ENCODE measurements around the gene OR2AK2. TPM values are rescaled to one million over a fixed set of nuclear protein-coding genes. Genes with fewer than 3 reads are reported as not detected.

OR2AK2 gene
- total and polyA plus RNA-seq, 3 donors from 2014 or later = 0.38 to 2.2 (median 0.74) TPM

DNA sequence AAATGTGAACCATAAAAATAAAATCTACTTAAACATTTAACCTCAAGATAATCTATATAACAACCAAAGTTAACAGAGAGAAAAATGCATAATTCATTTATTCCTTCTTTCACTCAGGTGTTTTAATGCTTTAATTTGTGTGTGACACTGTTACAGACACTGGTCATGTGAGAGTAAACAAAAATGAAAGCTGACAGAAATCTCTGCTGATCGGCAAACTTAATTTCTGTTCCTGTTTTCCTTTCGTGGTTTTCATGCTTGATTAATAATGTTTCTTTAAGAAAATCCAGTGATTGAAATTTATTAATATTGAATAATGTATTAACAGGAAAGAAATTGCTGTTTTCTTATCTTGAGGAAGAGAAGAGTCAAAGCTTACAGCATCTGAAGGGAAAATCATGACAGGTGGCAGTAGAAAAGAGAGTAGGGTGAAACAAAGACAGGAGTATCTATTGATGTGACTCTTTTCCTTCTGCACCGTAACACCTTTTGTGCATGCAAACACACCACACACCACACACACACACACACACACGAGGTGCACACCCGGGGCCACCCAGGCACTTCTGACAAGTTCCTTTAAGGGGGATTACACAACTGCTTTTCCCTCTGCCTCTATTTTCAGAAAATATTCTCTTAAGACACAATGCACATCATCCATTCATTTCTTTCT, 1.6 kb downstream of the OR2AK2 start:
- 75 to 86% methylated on average over 5 of the region's 5 CpGs for WGBS, 2 donors
- H3K4me1 ChIP-seq = no peaks in the 10 kb centered on the region
- no peak for DNase-seq
- no peaks in the 10 kb centered on the region for H3K9me3 ChIP-seq
- intact Hi-C loops (cut with DNase I; ENCODE audit: low total_unique reads) = no loop called here
- no peaks in the 10 kb centered on the region for H3K27me3 ChIP-seq
- no peak overlapping the region for H3K4me3 ChIP-seq
- H3K27ac ChIP-seq = no peak overlapping the region
- H3K36me3 ChIP-seq (ENCODE audit: low read depth, missing control alignments) = no peaks in the 10 kb centered on the region
- TF ChIP-seq CTCF (IDR thresholded peaks at IDR 0.05) (no peak), POLR2A (IDR thresholded peaks at IDR 0.05) (no peak)

DNA sequence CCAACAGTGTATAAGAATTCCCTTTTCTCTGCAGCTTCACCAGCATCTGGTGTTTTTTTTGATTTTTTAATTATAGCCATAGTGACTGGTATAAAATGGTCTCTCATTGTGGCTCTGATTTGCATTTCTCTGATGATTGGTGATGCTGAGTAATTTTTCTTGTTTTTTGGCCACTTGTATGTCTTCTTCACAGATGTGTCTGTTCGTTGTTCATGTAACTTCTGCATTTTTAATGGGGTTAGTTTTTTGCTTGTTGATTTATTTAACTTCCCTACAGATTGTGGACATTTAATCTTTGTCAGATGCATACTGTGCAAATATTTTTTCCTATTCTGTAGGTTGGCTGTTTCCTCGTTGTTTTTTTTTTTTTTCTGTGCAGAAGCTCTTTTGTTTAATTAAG, 28.0 kb downstream of the OR2AK2 start:
- intact Hi-C loops (cut with DNase I; ENCODE audit: low total_unique reads) = no loop called here
- WGBS, 2 donors = 66 to 68% methylated on average over 2 of the region's 2 CpGs

GRCh38 chr1:247998811-247999210, 33.8 kb downstream of the OR2AK2 start:
- Histone ChIP-seq H3K36me3 (ENCODE audit: low read depth, missing control alignments) (no peaks in the 10 kb centered on the region), H3K27ac (no peak overlapping the region), H3K27me3 (no peaks in the 10 kb centered on the region), H3K9me3 (no peaks in the 10 kb centered on the region), H3K4me1 (no peaks in the 10 kb centered on the region), H3K4me3 (no peak overlapping the region)
- 56 to 64% methylated on average over 2 of the region's 2 CpGs for WGBS, 2 donors
- no peak for DNase-seq
- TF ChIP-seq POLR2A (IDR thresholded peaks at IDR 0.05) (no peak), CTCF (IDR thresholded peaks at IDR 0.05) (no peak)
- intact Hi-C loops (cut with DNase I; ENCODE audit: low total_unique reads) = no loop called here

More for the DNA sequence above, 28.0 kb downstream of the OR2AK2 start:
- H3K9me3 ChIP-seq = no peaks in the 10 kb centered on the region
- no peaks in the 10 kb centered on the region for H3K4me1 ChIP-seq
- TF ChIP-seq POLR2A (IDR thresholded peaks at IDR 0.05) (no peak), CTCF (IDR thresholded peaks at IDR 0.05) (no peak)
- no peaks in the 10 kb centered on the region for H3K27me3 ChIP-seq
- no peaks in the 10 kb centered on the region for H3K36me3 ChIP-seq (ENCODE audit: low read depth, missing control alignments)
- no peak overlapping the region for H3K27ac ChIP-seq
- H3K4me3 ChIP-seq = no peak overlapping the region
- DNase-seq = no peak

DNA sequence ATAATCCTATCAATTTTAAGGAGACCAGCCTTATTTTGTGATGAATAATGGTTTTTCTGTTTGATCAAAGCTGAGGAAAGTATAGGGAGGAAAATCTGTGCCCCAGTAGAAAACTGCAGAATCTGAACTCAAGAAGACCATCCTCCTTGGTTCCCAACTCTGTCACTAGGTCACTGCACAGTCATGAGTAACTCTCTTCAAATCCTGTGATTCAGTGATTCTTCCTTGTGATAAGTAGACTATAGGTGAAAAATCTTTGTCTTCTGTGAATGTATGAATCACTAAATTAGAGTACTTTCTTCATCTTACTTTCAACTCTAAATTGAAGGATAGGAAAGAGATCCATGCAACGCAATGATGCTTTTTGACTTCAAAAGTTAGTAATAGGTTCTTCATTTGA, 35.1 kb downstream of the OR2AK2 start:
- TF ChIP-seq CTCF (IDR thresholded peaks at IDR 0.05) (no peak), POLR2A (IDR thresholded peaks at IDR 0.05) (no peak)
- intact Hi-C loops (cut with DNase I; ENCODE audit: low total_unique reads) = no loop called here
- H3K27me3 ChIP-seq = no peaks in the 10 kb centered on the region
- WGBS, 2 donors = 87 to 90% methylated on average over 1 of the region's 1 CpG
- H3K4me3 ChIP-seq = no peak overlapping the region
- no peak overlapping the region for H3K27ac ChIP-seq
- no peaks in the 10 kb centered on the region for H3K4me1 ChIP-seq
- DNase-seq = no peak
- H3K9me3 ChIP-seq = no peaks in the 10 kb centered on the region
- no peaks in the 10 kb centered on the region for H3K36me3 ChIP-seq (ENCODE audit: low read depth, missing control alignments)

DNA sequence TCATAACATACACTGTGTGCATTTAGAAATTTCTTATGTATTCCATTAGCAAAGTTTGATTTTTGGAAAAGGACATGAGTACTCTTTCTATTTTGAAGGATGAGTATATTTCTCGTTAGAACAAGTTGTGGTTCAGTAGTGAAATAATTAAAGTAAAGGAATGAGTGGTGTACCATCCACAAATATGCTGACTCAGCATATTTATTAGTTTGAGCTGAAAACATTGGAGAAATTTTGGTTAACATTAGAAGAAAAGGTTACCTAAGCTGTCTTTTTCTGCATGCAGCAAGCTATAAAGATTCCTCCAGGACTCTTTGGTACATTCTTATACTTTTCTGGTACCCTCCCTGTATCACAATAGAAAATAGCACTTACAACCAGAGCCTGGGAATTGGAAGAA, 42.7 kb downstream of the OR2AK2 start:
- no peaks in the 10 kb centered on the region for H3K9me3 ChIP-seq
- no peak overlapping the region for H3K4me3 ChIP-seq
- TF ChIP-seq POLR2A (IDR thresholded peaks at IDR 0.05) (no peak), CTCF (IDR thresholded peaks at IDR 0.05) (no peak)
- H3K36me3 ChIP-seq (ENCODE audit: low read depth, missing control alignments) = no peaks in the 10 kb centered on the region
- DNase-seq = no peak
- H3K27me3 ChIP-seq = no peaks in the 10 kb centered on the region
- WGBS, 2 donors = 69 to 81% methylated on average over 1 of the region's 1 CpG
- H3K27ac ChIP-seq = no peak overlapping the region
- no peaks in the 10 kb centered on the region for H3K4me1 ChIP-seq
- intact Hi-C loops (cut with DNase I; ENCODE audit: low total_unique reads) = no loop called here
